GM15510 (cell line): ENCODE data around the gene ALK.

ENCODE experiments used
- POLR2A ChIP-seq: IDR thresholded peaks from 3 replicates; pipeline ENCODE4 v1.6.1; 2011; ENCODE audit warnings: borderline replicate concordance; ENCODE audit not compliant: insufficient read length; ENCODE audit errors: extremely low read depth

ALK gene

GRCh38 chr2:29799628-29800027 lies 121.8 kb downstream of the ALK start:
- no peak for TF ChIP-seq POLR2A

- no peak for TF ChIP-seq POLR2A
These were observed 123.5 kb downstream of the ALK start for GRCh38 chr2:29797916-29798315.

GRCh38 chr2:29796446-29796845 lies 124.9 kb downstream of the ALK start:
- TF ChIP-seq POLR2A = no peak

- no peak for TF ChIP-seq POLR2A
These were observed 131.4 kb downstream of the ALK start for GRCh38 chr2:29789911-29790485.

- no peak for TF ChIP-seq POLR2A
These were observed 133.6 kb downstream of the ALK start for GRCh38 chr2:29787473-29788465.

- no peak for TF ChIP-seq POLR2A
These were observed 135.0 kb downstream of the ALK start for GRCh38 chr2:29786361-29786760.

GRCh38 chr2:29783666-29784065 lies 137.7 kb downstream of the ALK start:
- TF ChIP-seq POLR2A = no peak

GRCh38 chr2:29782549-29783458 lies 138.6 kb downstream of the ALK start:
- TF ChIP-seq POLR2A = no peak

- TF ChIP-seq POLR2A = no peak
These were observed 139.3 kb downstream of the ALK start for GRCh38 chr2:29782087-29782486.

- no peak for TF ChIP-seq POLR2A
These were observed 140.5 kb downstream of the ALK start for GRCh38 chr2:29780906-29781305.

GRCh38 chr2:29777161-29777560 lies 144.2 kb downstream of the ALK start:
- no peak for TF ChIP-seq POLR2A

GRCh38 chr2:29776406-29776805 lies 145.0 kb downstream of the ALK start:
- TF ChIP-seq POLR2A = no peak

- TF ChIP-seq POLR2A = no peak
These were observed 145.4 kb downstream of the ALK start for GRCh38 chr2:29775937-29776336.

- no peak for TF ChIP-seq POLR2A
These were observed 146.8 kb downstream of the ALK start for GRCh38 chr2:29774624-29775023.

- no peak for TF ChIP-seq POLR2A
These were observed 150.5 kb downstream of the ALK start for GRCh38 chr2:29770846-29771245.

- no peak for TF ChIP-seq POLR2A
These were observed 151.5 kb downstream of the ALK start for GRCh38 chr2:29769847-29770246.
